ENCODE measurements around the gene RAET1L. TPM values are rescaled to one million over a fixed set of nuclear protein-coding genes. Genes with fewer than 3 reads are reported as not detected.
"Not testable (repeated sequence)": the region's sequence is repeated elsewhere in the genome, so short reads cannot be mapped to it uniquely, and the experiment has no call there.

RAET1L gene, protein sequence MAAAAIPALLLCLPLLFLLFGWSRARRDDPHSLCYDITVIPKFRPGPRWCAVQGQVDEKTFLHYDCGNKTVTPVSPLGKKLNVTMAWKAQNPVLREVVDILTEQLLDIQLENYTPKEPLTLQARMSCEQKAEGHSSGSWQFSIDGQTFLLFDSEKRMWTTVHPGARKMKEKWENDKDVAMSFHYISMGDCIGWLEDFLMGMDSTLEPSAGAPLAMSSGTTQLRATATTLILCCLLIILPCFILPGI
- total RNA-seq = 1.5 and 3.1 TPM in 2 replicates

DNA sequence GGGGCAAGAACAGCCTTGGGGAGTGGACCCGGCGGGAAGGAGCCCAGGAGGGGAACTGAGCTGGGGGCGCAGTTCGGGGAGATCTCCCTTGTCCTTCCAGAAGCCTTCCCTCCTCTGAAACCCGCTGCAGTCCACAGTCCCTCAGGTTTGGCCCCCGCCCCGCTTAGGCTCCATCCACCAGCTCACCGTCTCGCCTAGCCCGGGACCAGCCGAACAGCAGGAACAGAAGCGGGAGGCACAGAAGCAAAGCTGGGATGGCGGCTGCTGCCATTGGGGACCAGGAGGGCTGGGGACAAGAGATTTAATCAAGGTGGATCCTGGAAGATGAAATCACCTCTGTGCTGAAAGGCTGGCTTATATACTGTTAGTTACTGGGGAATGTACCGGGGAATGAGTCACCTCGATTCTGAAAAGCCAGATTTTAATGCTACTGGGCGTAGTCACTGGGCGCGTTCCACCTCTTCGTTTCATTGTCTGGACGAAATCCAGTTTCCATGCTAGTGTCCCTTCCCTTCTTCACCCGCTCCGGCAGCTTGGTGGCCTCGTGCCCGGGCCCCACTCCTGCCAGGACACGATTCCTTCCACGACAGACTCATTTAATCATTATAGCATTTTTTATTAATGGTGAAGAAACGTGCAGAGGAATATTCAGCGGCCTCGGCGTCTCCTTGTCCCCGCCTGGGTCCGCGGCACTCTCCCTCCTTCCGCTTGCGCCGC is at the start of gene RAET1L:
RAET1L (minus strand) TSS at position 332 of the 717 bp plus-strand sequence; CDS start at position 271, 61 bp downstream.
- TF ChIP-seq, protein P1, sequence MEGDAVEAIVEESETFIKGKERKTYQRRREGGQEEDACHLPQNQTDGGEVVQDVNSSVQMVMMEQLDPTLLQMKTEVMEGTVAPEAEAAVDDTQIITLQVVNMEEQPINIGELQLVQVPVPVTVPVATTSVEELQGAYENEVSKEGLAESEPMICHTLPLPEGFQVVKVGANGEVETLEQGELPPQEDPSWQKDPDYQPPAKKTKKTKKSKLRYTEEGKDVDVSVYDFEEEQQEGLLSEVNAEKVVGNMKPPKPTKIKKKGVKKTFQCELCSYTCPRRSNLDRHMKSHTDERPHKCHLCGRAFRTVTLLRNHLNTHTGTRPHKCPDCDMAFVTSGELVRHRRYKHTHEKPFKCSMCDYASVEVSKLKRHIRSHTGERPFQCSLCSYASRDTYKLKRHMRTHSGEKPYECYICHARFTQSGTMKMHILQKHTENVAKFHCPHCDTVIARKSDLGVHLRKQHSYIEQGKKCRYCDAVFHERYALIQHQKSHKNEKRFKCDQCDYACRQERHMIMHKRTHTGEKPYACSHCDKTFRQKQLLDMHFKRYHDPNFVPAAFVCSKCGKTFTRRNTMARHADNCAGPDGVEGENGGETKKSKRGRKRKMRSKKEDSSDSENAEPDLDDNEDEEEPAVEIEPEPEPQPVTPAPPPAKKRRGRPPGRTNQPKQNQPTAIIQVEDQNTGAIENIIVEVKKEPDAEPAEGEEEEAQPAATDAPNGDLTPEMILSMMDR (conservative IDR thresholded peaks at IDR 0.05; ENCODE audit: low read depth, low read length) = no peak
- DNase-seq (ENCODE audit: low read depth) = no peak
- peak within 1 kb of the TSS; percentile 44 for H3K4me3 ChIP-seq (ENCODE audit: low read depth, low read length)

GRCh38 chr6:150075034-150075421 is 49.7 kb upstream of the RAET1L start:
- TF ChIP-seq, protein P1 (conservative IDR thresholded peaks at IDR 0.05; ENCODE audit: low read depth, low read length) = no peak
- H3K4me3 ChIP-seq (ENCODE audit: low read depth, low read length) = no peak overlapping the region
- no peak for DNase-seq (ENCODE audit: low read depth)

DNA sequence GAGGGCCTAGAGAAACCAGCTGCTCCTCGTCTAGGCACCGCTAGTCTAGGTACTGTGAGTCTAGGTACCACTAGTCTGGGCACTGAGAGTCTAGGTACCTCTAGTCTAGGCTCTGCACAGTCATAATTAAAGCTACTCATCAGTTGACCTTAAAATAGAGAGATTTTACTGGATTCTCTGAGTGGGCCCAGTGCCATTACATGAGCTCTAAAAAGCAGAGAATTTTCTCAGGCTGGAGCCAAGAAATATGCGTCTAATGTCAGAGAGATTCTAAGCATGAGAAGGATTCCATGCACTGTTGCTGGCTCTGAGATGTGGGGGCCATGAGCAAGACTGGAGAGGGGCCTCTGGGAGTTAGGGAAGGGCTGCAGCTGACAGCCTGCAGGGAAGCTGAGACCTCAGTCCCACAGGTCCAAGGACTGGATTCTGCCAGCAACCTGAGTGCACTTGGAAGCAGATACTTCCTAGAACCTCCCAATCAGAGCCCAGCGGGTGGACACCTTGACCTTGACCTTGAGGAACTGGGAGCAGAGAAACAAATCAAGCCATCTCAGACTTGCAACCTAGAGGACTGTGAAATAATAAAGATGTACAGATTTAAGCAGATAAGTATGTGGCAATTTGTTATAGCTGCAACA is 49.2 kb upstream of the RAET1L start:
- H3K4me3 ChIP-seq (ENCODE audit: low read depth, low read length); DNase-seq (ENCODE audit: low read depth): not testable (repeated sequence)

- TF ChIP-seq, protein P1 (conservative IDR thresholded peaks at IDR 0.05; ENCODE audit: low read depth, low read length) = no peak
- H3K4me3 ChIP-seq (ENCODE audit: low read depth, low read length) = no peak overlapping the region
- DNase-seq (ENCODE audit: low read depth) = no peak
These were observed 46.9 kb upstream of the RAET1L start for GRCh38 chr6:150072201-150072600.

GRCh38 chr6:150070236-150070818 is 45.0 kb upstream of the RAET1L start:
- TF ChIP-seq, protein P1 (conservative IDR thresholded peaks at IDR 0.05; ENCODE audit: low read depth, low read length) = no peak
- DNase-seq (ENCODE audit: low read depth) = no peak
- no peak overlapping the region for H3K4me3 ChIP-seq (ENCODE audit: low read depth, low read length)

- H3K4me3 ChIP-seq (ENCODE audit: low read depth, low read length) = peak overlapping the region; percentile 76
- TF ChIP-seq, protein P1 (conservative IDR thresholded peaks at IDR 0.05; ENCODE audit: low read depth, low read length) = no peak
- no peak for DNase-seq (ENCODE audit: low read depth)
These were observed 44.4 kb upstream of the RAET1L start for GRCh38 chr6:150069706-150070105.

Measured in epithelial cell of proximal tubule (primary cell).